WERI-Rb-1 (cell line): Measurements from ENCODE around the gene MAP2K7.
"Not testable (repeated sequence)": the region's sequence is repeated elsewhere in the genome, so short reads cannot be mapped to it uniquely, and the experiment has no call there.

Experiments used
- DNase-seq: peaks from one replicate; pipeline ENCODE4 v3.0.0-alpha.2; 2020
- H3K27ac ChIP-seq: fragments of 250-450 bp; sonication (Bioruptor Pico); 2 replicates; pipeline ENCODE4 v1.5.1; 2020; ENCODE audit warnings: mild to moderate bottlenecking, moderate library complexity
- H3K27me3 ChIP-seq: fragments of 250-450 bp; sonication (Bioruptor Pico); 2 replicates; pipeline ENCODE4 v1.5.1; 2021; ENCODE audit warnings: mild to moderate bottlenecking, low read depth, moderate library complexity; ENCODE audit not compliant: insufficient read depth, severe bottlenecking
- H3K36me3 ChIP-seq: fragments of 250-450 bp; sonication (Bioruptor Pico); 2 replicates; pipeline ENCODE4 v1.5.1; 2020; ENCODE audit warnings: mild to moderate bottlenecking, moderate library complexity
- H3K4me3 ChIP-seq: 2 replicates; pipeline ENCODE4 v1.5.1; 2011; ENCODE audit warnings: low read depth, mild to moderate bottlenecking, control low read depth, low read length
- H3K9me3 ChIP-seq: fragments of 250-450 bp; sonication (Bioruptor Pico); 2 replicates; pipeline ENCODE4 v1.5.1; 2021; ENCODE audit warnings: mild to moderate bottlenecking, moderate library complexity; ENCODE audit not compliant: severe bottlenecking
- TF ChIP-seq, protein P1 (sequence below): IDR thresholded peaks from 2 replicates; pipeline ENCODE4 v1.5.1; 2011; ENCODE audit warnings: low read depth, mild to moderate bottlenecking, control low read depth, inconsistent platforms, low read length

Gene MAP2K7

DNA sequence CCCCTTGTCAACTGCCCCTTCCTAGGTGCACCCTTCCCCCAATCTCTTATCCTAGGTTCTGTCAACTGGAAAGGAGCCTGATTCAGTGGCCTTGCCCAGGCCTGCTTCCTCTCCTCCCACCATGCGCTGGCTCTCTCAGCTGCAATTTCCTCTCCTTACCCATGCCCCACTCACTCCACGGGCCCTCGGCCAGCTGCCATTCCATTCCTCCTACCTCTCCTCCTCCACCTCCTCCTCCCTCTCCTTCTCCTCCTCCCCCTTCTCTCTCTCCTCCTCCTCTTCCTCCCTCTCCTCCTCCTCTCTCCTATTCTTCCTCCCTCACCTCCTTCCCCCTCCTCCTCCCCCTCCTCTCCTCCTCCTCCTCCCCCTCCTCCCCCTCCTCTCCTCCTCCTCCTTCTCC lies 49.4 kb downstream of the MAP2K7 start:
- TF ChIP-seq, protein P1, sequence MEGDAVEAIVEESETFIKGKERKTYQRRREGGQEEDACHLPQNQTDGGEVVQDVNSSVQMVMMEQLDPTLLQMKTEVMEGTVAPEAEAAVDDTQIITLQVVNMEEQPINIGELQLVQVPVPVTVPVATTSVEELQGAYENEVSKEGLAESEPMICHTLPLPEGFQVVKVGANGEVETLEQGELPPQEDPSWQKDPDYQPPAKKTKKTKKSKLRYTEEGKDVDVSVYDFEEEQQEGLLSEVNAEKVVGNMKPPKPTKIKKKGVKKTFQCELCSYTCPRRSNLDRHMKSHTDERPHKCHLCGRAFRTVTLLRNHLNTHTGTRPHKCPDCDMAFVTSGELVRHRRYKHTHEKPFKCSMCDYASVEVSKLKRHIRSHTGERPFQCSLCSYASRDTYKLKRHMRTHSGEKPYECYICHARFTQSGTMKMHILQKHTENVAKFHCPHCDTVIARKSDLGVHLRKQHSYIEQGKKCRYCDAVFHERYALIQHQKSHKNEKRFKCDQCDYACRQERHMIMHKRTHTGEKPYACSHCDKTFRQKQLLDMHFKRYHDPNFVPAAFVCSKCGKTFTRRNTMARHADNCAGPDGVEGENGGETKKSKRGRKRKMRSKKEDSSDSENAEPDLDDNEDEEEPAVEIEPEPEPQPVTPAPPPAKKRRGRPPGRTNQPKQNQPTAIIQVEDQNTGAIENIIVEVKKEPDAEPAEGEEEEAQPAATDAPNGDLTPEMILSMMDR: no peak
- Histone ChIP-seq H3K27me3 (no peaks in the 10 kb centered on the region), H3K4me3 (no peak overlapping the region), H3K9me3 (no peaks in the 10 kb centered on the region), H3K36me3 (no peaks in the 10 kb centered on the region; the same call in 1 of the 2 replicates), H3K27ac (no peak overlapping the region)
- no peak for DNase-seq

DNA sequence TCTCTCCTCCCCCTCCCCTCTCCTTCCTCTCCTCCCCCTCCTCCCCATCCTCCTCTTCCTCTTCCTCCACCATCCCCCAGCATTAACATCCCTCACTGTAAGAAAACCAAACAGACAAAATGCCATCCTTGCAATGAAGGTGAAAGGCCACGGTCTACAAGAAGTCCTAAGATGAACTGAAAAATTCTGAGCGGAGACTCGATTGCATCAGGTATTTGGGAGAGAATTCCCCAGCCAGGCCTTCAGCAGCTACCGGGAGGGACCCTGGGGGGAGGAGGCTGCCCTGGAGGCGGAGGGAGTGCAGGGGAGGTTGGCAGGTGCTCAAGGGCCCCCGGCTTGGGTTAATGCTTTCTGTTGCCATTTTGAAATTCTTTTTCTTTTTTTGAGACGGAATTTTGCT lies 49.9 kb downstream of the MAP2K7 start:
- TF ChIP-seq, protein P1: no peak
- Histone ChIP-seq H3K4me3 (no peak overlapping the region), H3K27me3 (no peaks in the 10 kb centered on the region), H3K9me3 (no peaks in the 10 kb centered on the region), H3K36me3 (no peaks in the 10 kb centered on the region; the same call in 1 of the 2 replicates), H3K27ac (no peak overlapping the region)
- no peak for DNase-seq

DNA sequence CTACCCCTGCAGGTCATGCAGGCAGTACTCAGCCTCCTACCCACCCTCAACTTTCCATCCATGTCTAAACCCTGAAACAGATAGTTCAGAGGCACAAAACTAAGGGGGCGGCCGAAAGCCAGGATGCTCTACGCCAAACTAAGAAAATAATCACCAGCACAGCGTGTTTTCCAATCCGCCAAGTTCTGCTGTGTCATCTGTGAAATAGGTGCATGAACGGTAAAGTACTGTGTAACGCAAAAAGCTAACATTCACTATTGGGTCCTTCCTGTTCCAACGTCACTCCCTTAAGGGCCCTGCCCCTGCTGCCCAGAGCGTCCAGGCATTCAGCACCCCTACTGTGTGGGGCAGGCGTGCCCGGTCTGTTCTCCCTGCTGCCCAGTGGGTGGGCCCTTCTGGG lies 52.0 kb downstream of the MAP2K7 start:
- TF ChIP-seq, protein P1: no peak
- Histone ChIP-seq H3K27me3 (no peaks in the 10 kb centered on the region), H3K36me3 (peaks cover 14% of the 10 kb centered on the region)

DNA sequence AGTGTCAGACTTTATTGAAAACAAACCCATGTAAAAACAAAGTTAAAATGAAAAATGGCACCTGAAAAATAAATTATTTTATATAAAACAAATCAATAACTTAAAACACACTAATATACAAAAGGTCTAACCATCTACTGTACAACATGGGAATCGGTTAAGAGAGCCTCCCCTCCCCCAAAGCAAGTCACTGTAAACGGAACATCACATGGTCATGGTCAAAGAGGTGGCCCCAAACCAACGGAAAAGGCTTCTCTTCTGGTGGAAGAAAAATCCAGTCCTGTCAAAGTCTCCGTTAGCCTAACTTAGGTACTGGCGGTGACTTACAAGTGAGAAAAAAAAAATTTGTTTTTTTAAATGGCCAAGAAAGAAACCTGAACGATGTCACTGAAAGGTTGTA lies 55.5 kb downstream of the MAP2K7 start:
- H3K9me3 ChIP-seq: no peaks in the 10 kb centered on the region
- H3K27me3 ChIP-seq: no peaks in the 10 kb centered on the region
- no peak overlapping the region for H3K4me3 ChIP-seq
- peaks cover 44% of the 10 kb centered on the region for H3K36me3 ChIP-seq
- no peak for DNase-seq
- TF ChIP-seq, protein P1: no peak
- H3K27ac ChIP-seq: no peak overlapping the region

More for the DNA sequence above, 52.0 kb downstream of the MAP2K7 start:
- Histone ChIP-seq H3K4me3 (no peak overlapping the region), H3K27ac (no peak overlapping the region), H3K9me3 (no peaks in the 10 kb centered on the region)
- no peak for DNase-seq

GRCh38 chr19:7961082-7961481 lies 57.4 kb downstream of the MAP2K7 start:
- H3K27ac ChIP-seq, H3K27me3 ChIP-seq, H3K9me3 ChIP-seq, H3K4me3 ChIP-seq, DNase-seq: not testable (repeated sequence)
- H3K36me3 ChIP-seq: peaks cover 63% of the 10 kb centered on the region

DNA sequence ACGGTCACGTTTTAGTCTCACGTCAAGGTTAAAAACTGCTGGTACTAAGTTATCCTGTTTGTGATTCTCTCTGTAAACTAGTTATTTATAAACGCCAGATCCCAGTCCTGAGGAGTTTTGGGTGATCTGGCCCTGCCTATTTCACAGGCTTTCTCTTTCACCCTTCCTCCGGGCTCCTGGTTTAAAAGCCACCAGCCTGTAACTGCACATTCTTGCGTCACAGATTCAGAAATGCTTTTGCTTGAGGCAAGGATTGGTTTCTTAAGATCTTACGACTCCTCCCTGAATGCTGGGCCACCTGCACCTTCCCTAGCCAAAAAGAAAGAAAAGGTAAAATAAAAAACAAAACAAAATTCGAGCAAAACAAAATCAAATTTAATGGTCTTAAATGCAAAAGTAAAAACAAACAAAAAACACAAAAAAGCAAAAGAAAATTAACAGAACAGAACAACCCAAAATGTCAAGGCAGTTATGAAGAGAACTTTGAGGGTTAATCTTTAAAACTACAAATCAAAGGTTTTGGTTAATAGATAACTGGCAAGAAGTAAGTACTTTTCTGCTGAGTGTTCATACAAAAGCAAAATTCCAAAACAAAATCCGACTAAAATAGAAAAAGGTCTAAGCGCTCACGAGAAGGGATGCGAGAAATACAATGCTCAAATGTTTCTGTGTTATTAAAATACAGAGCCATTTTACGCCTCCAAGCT lies 58.4 kb downstream of the MAP2K7 start:
- DNase-seq: no peak
- H3K36me3 ChIP-seq: peaks cover 71% of the 10 kb centered on the region
- TF ChIP-seq, protein P1: no peak
- H3K4me3 ChIP-seq: no peak overlapping the region
- no peaks in the 10 kb centered on the region for H3K9me3 ChIP-seq
- H3K27ac ChIP-seq: no peak overlapping the region
- no peaks in the 10 kb centered on the region for H3K27me3 ChIP-seq
